Right atrium auricular region (tissue), 2 donors: ENCODE data around the gene CUX1. TPM values are rescaled to one million over a fixed set of nuclear protein-coding genes. Genes with fewer than 3 reads are reported as not detected.

Experiments used
- DNase-seq: peaks from one replicate; pipeline ENCODE4 v3.0.0-alpha.2; 2019; ENCODE audit warnings: low spot score
- H3K27ac ChIP-seq, 2 donors: fragments of 200-600 bp; sonication (generic); 1 replicate in 1 of 2; 2 replicates in 1 of 2; pipeline ENCODE4 v1.5.1; 2016 to 2019
- H3K27me3 ChIP-seq, 2 donors: fragments of 200-600 bp; sonication (generic); one replicate each; pipeline versions ENCODE4 v1.5.1 to v1.6.0; 2017 to 2019
- H3K36me3 ChIP-seq: fragments of 200-600 bp; sonication (generic); one replicate; pipeline ENCODE4 v1.5.1; 2016
- H3K4me1 ChIP-seq, 2 donors: fragments of 200-600 bp; sonication (generic); one replicate each; pipeline versions ENCODE4 v1.5.1 to v1.6.0; 2017 to 2019
- H3K4me3 ChIP-seq, 2 donors: fragments of 200-600 bp; sonication (generic); 1 replicate in 1 of 2; 2 replicates in 1 of 2; pipeline ENCODE4 v1.5.1; 2017 to 2019; ENCODE audit warnings: mild to moderate bottlenecking in 1 of 2, moderate library complexity in 1 of 2
- H3K9me3 ChIP-seq, 2 donors: fragments of 200-600 bp; sonication (generic); one replicate each; pipeline ENCODE4 v1.5.1; 2019
- total RNA-seq, 2 donors: library from RNA; depleted of rRNA; stranded (reverse); fragments of >200 nt; gene quantifications; one replicate each; pipeline ENCODE4 v1.1.0, GENCODE V29; 2016
- TF ChIP-seq, protein P1 (sequence below), 2 donors: fragments of 200-600 bp; sonication (generic); IDR thresholded peaks; one replicate each; pipeline ENCODE4 v1.5.1; 2019; ENCODE audit warnings: antibody characterized with exemption in 2 of 2

CUX1 gene
- total RNA-seq, 2 donors from 2014 or later: 71.1 to 94.4 TPM

DNA sequence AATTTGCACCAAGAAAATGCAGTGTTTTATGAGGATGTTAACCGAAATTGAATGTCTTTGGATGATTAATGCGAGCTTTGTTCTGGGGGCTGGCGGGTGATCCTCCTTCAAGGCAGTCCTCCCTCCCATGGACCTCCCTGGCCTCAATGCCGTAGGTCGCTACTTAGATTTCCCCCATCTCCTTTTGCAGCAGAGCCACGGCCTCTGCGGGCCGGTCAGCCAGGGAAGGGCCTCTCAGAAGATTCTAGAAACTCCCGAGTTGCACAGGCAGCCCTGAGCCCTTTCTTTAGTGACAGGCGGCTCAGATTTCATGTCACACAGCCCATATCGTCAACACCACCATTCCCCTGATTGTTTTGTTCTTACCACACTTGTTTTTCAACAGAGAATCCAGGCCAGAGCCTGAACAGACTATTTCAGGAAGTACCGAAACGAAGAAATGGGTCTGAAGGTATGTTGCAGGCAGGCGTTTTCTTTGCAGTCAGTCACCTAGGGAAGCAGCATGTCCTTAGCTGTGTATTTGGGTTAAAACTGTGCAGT is 381.1 kb downstream of the CUX1 start:
- Histone ChIP-seq H3K4me1 (no peaks in the 10 kb centered on the region), H3K27me3 (no peaks in the 10 kb centered on the region), H3K9me3 (no peaks in the 10 kb centered on the region), H3K36me3 (peaks cover 76% of the 10 kb centered on the region), H3K4me3 (no peak overlapping the region), H3K27ac (no peak overlapping the region)
- TF ChIP-seq, protein P1, sequence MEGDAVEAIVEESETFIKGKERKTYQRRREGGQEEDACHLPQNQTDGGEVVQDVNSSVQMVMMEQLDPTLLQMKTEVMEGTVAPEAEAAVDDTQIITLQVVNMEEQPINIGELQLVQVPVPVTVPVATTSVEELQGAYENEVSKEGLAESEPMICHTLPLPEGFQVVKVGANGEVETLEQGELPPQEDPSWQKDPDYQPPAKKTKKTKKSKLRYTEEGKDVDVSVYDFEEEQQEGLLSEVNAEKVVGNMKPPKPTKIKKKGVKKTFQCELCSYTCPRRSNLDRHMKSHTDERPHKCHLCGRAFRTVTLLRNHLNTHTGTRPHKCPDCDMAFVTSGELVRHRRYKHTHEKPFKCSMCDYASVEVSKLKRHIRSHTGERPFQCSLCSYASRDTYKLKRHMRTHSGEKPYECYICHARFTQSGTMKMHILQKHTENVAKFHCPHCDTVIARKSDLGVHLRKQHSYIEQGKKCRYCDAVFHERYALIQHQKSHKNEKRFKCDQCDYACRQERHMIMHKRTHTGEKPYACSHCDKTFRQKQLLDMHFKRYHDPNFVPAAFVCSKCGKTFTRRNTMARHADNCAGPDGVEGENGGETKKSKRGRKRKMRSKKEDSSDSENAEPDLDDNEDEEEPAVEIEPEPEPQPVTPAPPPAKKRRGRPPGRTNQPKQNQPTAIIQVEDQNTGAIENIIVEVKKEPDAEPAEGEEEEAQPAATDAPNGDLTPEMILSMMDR (IDR thresholded peaks at IDR 0.05): no peak
- no peak for DNase-seq

DNA sequence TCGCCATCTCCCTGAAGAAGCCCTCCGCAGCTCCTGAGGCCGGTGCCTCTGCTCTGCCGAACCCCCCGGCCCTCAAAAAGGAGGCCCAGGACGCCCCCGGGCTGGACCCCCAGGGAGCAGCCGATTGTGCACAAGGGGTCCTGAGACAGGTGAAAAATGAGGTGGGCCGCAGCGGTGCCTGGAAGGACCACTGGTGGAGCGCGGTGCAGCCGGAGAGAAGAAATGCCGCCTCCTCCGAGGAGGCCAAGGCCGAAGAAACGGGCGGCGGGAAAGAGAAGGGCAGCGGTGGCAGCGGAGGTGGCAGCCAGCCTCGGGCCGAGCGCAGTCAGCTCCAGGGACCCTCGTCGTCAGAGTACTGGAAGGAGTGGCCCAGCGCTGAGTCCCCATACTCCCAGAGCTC is 384.1 kb downstream of the CUX1 start:
- TF ChIP-seq, protein P1 (IDR thresholded peaks at IDR 0.05): no peak
- Histone ChIP-seq H3K27ac (no peak overlapping the region), H3K9me3 (no peaks in the 10 kb centered on the region), H3K4me3 (no peak overlapping the region), H3K4me1 (no peaks in the 10 kb centered on the region), H3K36me3 (peaks cover 78% of the 10 kb centered on the region), H3K27me3 (no peaks in the 10 kb centered on the region)
- DNase-seq: no peak

DNA sequence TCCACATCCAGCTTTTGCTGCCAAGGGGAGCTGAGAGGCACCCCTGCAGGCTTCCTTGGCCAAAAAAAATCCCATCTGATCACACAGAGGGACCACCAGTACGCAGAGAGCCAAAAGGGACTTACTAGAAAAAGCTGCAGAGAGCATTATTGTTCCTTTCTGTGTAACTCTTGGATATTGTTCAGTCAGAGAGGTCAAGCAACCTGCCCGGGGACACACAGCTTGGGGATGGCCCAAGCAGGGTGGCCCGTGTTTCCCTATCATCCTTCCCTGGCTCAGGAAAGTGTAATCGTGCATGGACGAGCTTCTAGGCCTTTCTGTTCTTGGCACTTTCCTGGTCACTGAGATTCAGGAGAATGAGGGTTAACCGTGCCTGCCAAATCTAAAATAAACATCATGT is 385.1 kb downstream of the CUX1 start:
- TF ChIP-seq, protein P1 (IDR thresholded peaks at IDR 0.05): no peak
- H3K4me1 ChIP-seq: no peaks in the 10 kb centered on the region
- H3K4me3 ChIP-seq: no peak overlapping the region
- no peak for DNase-seq
- no peaks in the 10 kb centered on the region for H3K27me3 ChIP-seq
- no peak overlapping the region for H3K27ac ChIP-seq
- H3K9me3 ChIP-seq: no peaks in the 10 kb centered on the region
- peaks cover 73% of the 10 kb centered on the region for H3K36me3 ChIP-seq

DNA sequence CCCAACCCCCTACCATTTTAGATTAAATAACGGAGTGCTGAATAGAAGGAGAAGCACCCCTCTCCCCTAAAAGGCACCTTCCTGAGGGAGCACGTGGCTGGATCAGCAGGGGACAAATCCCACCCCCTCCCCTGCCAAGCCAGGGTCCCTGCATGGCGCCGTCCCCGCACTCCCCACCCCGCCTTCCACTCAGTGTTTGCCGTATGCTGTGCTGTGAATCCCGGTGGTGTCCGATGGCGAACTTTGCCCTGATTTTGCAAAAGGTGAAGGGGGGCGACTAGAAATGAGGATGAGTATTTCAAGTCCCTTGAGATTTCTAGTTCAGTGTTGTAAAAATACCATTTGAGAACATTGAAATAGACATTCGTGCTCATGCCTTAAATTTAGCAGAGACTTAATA is 385.8 kb downstream of the CUX1 start:
- H3K4me3 ChIP-seq: no peak overlapping the region
- H3K27me3 ChIP-seq: no peaks in the 10 kb centered on the region
- no peaks in the 10 kb centered on the region for H3K4me1 ChIP-seq
- H3K9me3 ChIP-seq: no peaks in the 10 kb centered on the region
- no peak overlapping the region for H3K27ac ChIP-seq
- TF ChIP-seq, protein P1 (IDR thresholded peaks at IDR 0.05): no peak
- DNase-seq: no peak
- peaks cover 71% of the 10 kb centered on the region for H3K36me3 ChIP-seq

DNA sequence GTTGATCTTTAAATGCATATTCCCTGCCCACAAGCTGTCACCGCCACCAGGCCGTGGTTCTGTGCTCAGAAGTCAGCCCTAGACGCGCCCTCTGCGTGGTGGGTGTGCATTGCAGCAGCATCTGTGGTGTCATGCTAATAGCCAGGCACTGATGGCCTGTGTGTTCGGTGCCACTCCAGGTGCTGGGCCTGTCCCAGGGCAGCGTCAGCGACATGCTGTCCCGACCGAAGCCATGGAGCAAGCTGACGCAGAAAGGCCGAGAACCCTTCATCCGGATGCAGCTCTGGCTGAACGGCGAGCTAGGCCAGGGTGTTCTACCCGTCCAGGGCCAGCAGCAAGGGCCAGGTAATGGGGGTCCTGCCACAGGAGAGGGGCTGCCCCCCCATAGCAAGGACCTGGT is 386.8 kb downstream of the CUX1 start:
- no peak overlapping the region for H3K4me3 ChIP-seq
- TF ChIP-seq, protein P1 (IDR thresholded peaks at IDR 0.05): no peak
- no peak overlapping the region for H3K27ac ChIP-seq
- H3K4me1 ChIP-seq: no peaks in the 10 kb centered on the region
- H3K27me3 ChIP-seq: no peaks in the 10 kb centered on the region
- no peak for DNase-seq
- H3K36me3 ChIP-seq: peaks cover 72% of the 10 kb centered on the region
- no peaks in the 10 kb centered on the region for H3K9me3 ChIP-seq

DNA sequence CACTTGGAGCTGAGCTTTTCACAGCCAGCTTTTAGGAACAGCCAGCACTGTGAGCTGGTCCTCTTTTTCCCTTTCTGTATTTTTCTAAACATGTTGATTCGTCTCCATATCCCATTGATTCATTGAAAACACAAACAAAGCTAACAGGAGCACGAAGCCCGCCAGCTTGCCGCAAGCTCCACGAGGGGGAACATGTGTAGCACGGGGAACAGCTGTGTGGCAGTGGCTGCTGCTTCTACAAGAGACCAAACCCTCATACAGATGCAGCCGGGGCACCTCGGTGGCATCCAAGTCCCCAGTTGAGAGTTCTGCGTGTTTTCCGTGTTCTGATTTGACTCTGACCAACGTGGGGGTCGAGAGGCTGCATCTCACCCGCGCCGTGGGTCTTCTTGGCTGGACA is 388.5 kb downstream of the CUX1 start:
- no peaks in the 10 kb centered on the region for H3K4me1 ChIP-seq
- TF ChIP-seq, protein P1 (IDR thresholded peaks at IDR 0.05): no peak
- no peaks in the 10 kb centered on the region for H3K27me3 ChIP-seq

More for the DNA sequence above, 388.5 kb downstream of the CUX1 start:
- Histone ChIP-seq H3K36me3 (peaks cover 64% of the 10 kb centered on the region), H3K9me3 (no peaks in the 10 kb centered on the region), H3K27ac (no peak overlapping the region), H3K4me3 (no peak overlapping the region)
- DNase-seq: no peak
